Amygdala (tissue), 56 donors: ENCODE results near the gene MAGEA9.
"Not testable (repeated sequence)": the region's sequence is repeated elsewhere in the genome, so short reads cannot be mapped to it uniquely, and the experiment has no call there.

ENCODE experiments used
- DNase-seq, 56 donors: peaks; one replicate each; lab custom pipeline; 2025; lab: John Stamatoyannopoulos, UW

Gene MAGEA9

DNA sequence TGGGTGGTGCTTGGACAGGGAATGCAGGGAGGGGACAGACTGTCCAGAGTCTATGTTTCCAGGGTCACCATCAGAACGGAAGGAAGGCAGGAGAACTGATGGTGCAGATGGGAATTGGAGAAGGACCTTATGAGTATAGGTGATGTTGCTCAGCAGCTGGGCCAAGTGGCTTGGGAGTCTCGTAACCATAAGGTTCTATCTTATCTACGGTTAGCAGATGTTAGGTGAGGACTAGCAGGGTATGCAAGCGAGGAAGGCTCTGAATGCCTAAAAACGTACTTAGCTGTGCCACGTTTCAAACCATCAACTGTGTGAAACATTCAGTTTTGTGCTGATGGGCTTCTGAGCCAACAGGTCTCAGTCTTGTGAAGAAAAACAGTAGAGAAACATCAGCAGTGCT lies 22.4 kb downstream of the MAGEA9 start:
- DNase-seq, result no peak

DNA sequence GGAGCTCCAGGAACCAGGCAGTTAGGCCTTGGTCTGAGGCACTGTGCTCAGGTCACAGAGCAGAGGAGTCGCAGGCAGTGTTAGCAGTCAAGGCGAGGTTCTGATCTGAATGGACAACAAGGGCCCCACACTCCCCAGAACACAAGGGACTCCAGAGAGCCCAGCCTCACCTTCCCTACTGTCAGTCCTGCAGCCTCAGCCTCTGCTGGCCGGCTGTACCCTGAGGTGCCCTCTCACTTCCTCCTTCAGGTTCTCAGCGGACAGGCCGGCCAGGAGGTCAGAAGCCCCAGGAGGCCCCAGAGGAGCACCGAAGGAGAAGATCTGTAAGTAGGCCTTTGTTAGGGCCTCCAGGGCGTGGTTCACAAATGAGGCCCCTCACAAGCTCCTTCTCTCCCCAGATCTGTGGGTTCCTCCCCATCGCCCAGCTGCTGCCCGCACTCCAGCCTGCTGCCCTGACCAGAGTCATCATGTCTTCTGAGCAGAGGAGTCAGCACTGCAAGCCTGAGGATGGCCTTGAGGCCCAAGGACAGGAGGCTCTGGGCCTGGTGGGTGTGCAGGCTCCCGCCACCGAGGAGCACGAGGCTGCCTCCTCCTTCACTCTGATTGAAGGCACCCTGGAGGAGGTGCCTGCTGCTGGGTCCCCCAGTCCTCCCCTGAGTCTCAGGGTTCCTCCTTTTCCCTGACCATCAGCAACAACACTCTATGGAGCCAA lies 26.2 kb downstream of the MAGEA9 start:
- no peak for DNase-seq

DNA sequence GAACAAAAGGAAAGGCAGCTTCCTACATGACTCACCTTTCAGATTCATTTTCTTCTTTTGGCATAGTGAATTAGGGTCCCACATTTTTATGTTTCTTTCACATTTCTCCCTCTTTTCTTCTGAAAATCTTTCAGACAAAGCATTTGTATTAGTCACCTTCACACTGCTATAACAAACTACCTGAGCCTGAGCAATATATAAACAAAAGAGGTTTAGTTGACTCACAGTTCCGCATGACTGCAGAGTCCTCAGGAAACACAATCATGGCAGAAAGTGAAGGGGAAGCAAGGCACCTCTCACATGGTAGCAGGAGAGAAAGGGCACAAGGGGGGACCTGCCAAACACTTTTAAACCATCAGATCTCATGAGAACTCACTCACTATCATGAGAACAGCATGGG lies 36.9 kb downstream of the MAGEA9 start:
- DNase-seq, result no peak

DNA sequence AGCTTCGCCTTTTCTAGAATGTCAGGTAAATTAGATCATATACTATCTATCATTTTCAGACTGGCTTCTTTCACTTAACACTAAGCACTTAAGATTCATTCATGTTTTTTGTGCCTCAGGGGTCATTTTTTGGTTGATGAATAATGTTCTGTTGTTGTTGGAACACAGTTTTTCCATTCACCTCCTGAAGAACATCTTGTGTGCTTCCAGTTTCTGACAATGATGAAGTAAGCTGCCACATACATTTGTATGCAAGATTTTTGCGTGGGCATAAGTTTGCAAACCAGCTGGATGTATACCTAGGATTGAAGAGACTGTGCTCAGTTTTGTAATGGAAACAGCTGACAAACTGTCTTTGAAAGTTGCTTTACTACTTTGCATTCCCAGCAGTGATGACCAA lies 37.6 kb downstream of the MAGEA9 start:
- no peak for DNase-seq

DNA sequence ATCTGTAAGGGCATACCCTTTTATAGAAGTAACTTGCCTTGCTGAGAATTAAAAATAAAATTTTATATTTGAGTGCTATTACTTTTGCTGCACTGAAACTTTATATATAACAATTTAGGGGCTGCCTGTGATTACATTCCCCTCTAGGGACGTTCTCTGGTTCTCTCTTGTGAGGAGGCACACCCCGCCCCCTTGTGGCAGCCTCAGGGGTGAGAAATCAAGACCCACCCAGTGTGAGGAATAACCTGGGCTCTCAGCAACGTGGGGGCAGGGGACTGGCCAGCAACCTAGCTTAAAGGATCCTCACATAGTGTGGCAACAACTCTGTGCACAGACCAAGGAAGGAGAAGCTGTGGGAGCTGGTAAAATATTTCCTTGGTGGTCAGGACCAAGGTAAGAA lies 43.7 kb downstream of the MAGEA9 start:
- DNase-seq, result peak in 1 of 56 donors; percentile 19

DNA sequence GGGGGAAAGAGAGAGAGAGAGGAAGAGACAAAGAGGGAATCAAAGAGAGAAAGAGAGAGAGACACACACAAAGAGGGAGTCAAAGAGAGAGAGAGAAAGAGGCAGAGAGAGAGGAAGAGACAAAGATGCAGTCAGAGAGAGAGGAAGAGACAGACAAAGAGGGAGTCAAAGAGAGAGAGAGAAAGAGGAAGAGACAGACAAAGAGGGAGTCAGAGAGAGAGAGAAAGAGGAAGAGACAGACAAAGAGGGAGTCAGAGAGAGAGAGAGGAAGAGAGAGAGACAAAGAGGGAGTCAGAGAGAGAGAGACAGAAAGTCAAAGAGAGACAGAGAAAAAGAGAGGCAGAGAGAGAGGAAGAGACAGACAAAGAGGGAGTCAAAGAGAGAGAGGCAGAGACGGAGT lies 45.5 kb downstream of the MAGEA9 start:
- DNase-seq, result no peak

DNA sequence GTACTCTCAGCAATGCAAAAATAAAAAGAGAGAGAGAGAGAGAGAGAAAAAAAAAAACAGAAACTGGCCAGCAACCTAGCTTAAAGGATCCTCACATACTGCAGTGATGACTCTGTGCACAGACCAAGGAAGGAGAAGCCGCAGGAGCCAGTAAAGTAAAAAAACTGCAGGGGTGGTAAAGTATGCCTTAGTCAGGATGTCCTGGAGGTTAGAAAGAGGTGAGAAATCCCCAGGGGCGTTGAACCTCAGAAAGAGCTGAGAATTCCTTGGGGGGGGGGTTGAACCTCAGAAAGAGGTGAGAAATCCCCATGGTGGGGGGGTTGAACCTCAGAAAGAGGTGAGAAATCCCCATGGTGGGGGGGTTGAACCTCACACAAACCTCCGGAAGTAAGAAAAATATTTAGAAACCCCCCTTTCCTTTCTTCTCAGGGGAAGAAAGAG lies 48.0 kb downstream of the MAGEA9 start:
- no peak for DNase-seq

DNA sequence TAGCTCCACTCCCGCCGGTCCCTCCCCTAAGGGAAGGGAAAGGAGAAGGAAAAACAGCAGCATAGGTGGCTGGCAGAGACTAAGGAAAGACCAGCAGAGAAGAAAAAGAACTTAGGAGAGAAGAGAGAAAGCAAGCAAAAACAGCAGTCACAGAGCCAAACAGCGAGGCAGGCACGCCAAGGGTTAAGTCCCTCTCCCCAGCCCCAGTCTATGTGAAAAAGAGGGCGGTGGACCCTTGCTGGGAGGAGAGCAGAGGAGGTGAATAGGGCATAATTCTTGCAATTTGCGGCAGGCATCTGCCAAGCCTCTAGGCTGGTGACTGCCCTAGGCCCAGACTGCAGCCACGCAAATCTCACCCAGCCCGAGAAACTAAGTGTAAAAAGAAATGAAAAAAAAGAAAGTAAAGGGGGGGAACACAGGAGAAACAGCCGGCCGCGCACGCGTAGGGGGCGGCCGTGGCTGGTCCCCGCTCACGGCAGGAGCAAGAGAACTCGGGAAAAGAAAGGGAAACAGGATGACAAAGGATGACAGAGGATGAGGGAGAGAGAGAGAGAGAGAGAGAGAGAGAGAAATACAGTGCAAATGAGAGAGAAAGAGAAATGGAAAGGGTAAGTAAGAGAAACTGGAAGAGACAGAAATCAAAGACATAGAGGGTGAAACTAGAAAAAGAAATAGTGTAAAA lies 48.6 kb downstream of the MAGEA9 start:
- no peak for DNase-seq

DNA sequence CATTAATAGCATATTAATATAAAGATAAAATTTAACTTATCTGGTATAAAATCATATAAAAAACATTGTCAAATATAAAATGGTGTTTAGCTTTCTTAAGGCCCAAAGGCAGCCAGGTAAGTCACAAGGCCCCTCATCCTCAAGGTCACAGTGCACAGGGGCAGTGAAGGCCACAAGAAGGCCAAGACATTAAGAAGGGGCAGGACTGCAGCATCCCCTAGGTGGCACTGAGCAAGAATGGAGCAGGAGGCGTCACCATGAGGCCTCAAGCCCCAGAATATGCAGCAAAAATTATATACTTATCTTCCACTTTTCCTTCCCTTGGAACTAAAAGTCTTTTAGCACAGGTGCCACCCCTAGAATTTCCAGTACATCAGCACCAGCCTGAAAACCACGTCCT lies 49.7 kb downstream of the MAGEA9 start:
- no peak for DNase-seq

DNA sequence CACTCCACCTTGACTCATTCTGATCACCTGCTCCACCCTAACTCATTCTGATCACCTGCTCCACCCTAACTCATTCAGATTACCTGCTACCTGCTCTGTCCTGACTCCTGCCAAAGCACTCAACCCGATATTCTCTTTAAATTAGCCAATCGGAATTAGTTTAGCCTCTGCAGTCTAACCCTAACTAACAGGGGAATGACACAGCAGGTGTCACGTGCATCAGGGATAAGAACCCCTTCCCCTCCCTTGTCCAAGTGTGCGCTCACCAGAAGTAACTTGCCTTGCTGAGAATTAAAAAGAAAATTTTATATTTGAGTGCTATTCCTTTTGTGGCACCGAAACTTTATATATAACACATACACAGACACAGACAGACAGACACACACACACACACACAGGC lies 55.0 kb downstream of the MAGEA9 start:
- DNase-seq, result not testable (repeated sequence)

DNA sequence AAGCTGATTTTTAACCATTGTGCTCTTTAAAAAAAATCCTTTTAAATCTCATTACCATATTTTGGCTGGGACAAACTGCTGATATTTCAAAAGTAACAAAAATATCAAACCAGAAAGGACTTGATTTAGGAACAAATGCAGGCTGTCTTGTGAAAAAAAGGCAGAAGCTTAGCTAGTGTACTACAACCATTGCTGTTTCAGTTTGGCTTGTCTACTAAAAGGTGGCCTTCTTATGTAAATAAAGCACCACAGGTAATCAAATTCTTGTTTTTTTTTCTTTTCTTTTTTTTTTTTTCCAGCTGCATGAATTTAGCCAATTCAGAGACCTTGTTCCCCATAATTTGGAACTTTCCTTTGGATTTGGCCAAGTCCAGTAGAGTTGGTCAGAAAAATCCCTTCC lies 55.4 kb downstream of the MAGEA9 start:
- no peak for DNase-seq
